CD4-positive, alpha-beta T cell (primary cell): Measurements from ENCODE around the gene CDH13. TPM values are rescaled to one million over a fixed set of nuclear protein-coding genes. Genes with fewer than 3 reads are reported as not detected.

ENCODE experiments used
- ATAC-seq: fragments of 200-7000 bp; cut with Tn5 transposase; one replicate; pipeline ENCODE4 v1.10.0; 2022; ENCODE audit warnings: mild to moderate bottlenecking; ENCODE audit not compliant: poor library complexity
- CTCF ChIA-PET: fragments of 350-600 bp; sonication (Branson Sonifier 250); formaldehyde crosslinking; loops from one replicate; lab custom pipeline; 2021; ENCODE audit warnings: antibody characterized with exemption, inconsistent platforms; lab: Charles Lee
- POLR2A ChIA-PET: fragments of 350-600 bp; sonication (Branson Sonifier 250); formaldehyde crosslinking; loops from one replicate; lab custom pipeline; 2021; ENCODE audit warnings: antibody characterized with exemption, inconsistent platforms; lab: Charles Lee
- DNase-seq, 14 experiments: peaks; one replicate each; pipeline ENCODE4 v3.0.0-alpha.2; 2013 to 2020; ENCODE audit warnings: mixed read lengths in 2 of 14
- H3K27ac ChIP-seq, 2 donors: one replicate each; pipeline versions ENCODE4 v1.5.1 to v1.7.0; 2013; ENCODE audit warnings: low read length in 2 of 2, low read depth in 1 of 2, mild to moderate bottlenecking in 1 of 2
- H3K27me3 ChIP-seq, 2 experiments: 1 replicate in 1 of 2; 2 replicates in 1 of 2; pipeline versions ENCODE4 v1.6.1 to v1.7.0; 2013; ENCODE audit warnings: low read length in 2 of 2, control low read depth in 1 of 2, mild to moderate bottlenecking in 1 of 2, moderate library complexity in 1 of 2; ENCODE audit not compliant: insufficient read depth in 2 of 2, control insufficient read depth in 1 of 2
- H3K36me3 ChIP-seq: one replicate; pipeline ENCODE4 v1.6.1; 2013; ENCODE audit warnings: low read length, control low read depth; ENCODE audit not compliant: insufficient read depth
- H3K4me1 ChIP-seq: one replicate; pipeline ENCODE4 v1.6.1; 2013; ENCODE audit warnings: low read length, control low read depth; ENCODE audit not compliant: insufficient read depth
- H3K4me3 ChIP-seq: one replicate; pipeline ENCODE4 v1.5.1; 2013; ENCODE audit warnings: mild to moderate bottlenecking, low read length, moderate library complexity
- H3K9me3 ChIP-seq, 2 experiments: 1 replicate in 1 of 2; 2 replicates in 1 of 2; pipeline versions ENCODE4 v1.6.1 to v1.7.0; 2013; ENCODE audit warnings: low read length in 2 of 2, mild to moderate bottlenecking in 2 of 2, control low read depth in 1 of 2, moderate library complexity in 1 of 2; ENCODE audit not compliant: control insufficient read depth in 1 of 2, insufficient read depth in 1 of 2
- H3K27ac Mint-ChIP-seq: one replicate; pipeline ENCODE4 v1.8.0; 2020; ENCODE audit warnings: mixed read lengths
- H3K27me3 Mint-ChIP-seq: one replicate; pipeline ENCODE4 v1.8.0; 2021; ENCODE audit warnings: mixed read lengths
- H3K36me3 Mint-ChIP-seq: one replicate; pipeline ENCODE4 v1.8.0; 2021; ENCODE audit warnings: low read depth, mixed read lengths
- H3K4me1 Mint-ChIP-seq: one replicate; pipeline ENCODE4 v1.8.0; 2021; ENCODE audit warnings: low read depth, mixed read lengths
- H3K4me3 Mint-ChIP-seq: one replicate; pipeline ENCODE4 v1.8.0; 2020; ENCODE audit warnings: mild to moderate bottlenecking, mixed read lengths
- H3K9me3 Mint-ChIP-seq: one replicate; pipeline ENCODE4 v1.8.0; 2020; ENCODE audit warnings: mixed read lengths
- intact Hi-C, 2 experiments: fragments of 100-400 bp; cut with DNase I in 1 of 2; cut with micrococcal nuclease in 1 of 2; formaldehyde crosslinking; loops; one replicate each; pipeline versions ENCODE4 v1.15.1 to v1.9.0; 2023 to 2025; cut with DNase I, micrococcal nuclease
- total RNA-seq, 174 experiments: library from RNA in 2 of 174; stranded (reverse) in 2 of 174; gene quantifications; one replicate each; pipeline ENCODE4 v1.2.3 and lab custom pipeline; 2021 to 2026
- TF ChIP-seq, protein P1 (sequence below): fragments of 200-600 bp; IDR thresholded peaks from one replicate; pipeline ENCODE4 v1.8.0; 2022; ENCODE audit warnings: antibody characterized with exemption, mild to moderate bottlenecking

Gene CDH13
- total RNA-seq, 2 experiments from 2014 or later: not detected

DNA sequence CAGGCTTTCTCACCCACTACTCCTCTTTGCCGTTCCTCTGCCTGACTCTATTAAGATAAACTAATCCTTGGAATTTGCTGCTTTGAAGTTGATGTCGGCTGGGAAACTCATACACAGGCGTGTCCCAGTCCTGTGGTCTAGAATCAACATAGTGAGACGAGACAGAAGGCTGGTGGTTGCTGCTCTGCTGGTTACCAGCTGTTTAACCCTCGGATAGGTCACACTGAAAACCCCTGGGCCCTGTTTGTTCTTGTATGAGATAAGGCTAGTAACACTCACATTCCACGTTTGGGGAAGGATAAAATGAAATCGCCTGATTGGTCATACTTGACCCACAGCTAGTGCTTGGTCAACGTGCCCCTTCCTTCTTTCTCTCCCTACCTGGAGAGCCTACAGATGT lies 517.0 kb downstream of the CDH13 start:
- Histone ChIP-seq H3K27me3 (peaks cover 0 to 4% of the 10 kb centered on the region in 2 experiments), H3K27ac (no peak overlapping the region), H3K9me3 (peaks cover 0 to 4% of the 10 kb centered on the region in 2 experiments), H3K4me1 (no peaks in the 10 kb centered on the region), H3K4me3 (no peak overlapping the region), H3K36me3 (no peaks in the 10 kb centered on the region)
- no peak overlapping the region for H3K4me3 Mint-ChIP-seq
- H3K4me1 Mint-ChIP-seq: no peaks in the 10 kb centered on the region
- H3K27me3 Mint-ChIP-seq: no peaks in the 10 kb centered on the region
- intact Hi-C loops: no loop called here
- POLR2A ChIA-PET: no interaction called here
- peaks cover 2% of the 10 kb centered on the region for H3K9me3 Mint-ChIP-seq
- DNase-seq: no peak
- H3K27ac Mint-ChIP-seq: no peak overlapping the region
- TF ChIP-seq, protein P1, sequence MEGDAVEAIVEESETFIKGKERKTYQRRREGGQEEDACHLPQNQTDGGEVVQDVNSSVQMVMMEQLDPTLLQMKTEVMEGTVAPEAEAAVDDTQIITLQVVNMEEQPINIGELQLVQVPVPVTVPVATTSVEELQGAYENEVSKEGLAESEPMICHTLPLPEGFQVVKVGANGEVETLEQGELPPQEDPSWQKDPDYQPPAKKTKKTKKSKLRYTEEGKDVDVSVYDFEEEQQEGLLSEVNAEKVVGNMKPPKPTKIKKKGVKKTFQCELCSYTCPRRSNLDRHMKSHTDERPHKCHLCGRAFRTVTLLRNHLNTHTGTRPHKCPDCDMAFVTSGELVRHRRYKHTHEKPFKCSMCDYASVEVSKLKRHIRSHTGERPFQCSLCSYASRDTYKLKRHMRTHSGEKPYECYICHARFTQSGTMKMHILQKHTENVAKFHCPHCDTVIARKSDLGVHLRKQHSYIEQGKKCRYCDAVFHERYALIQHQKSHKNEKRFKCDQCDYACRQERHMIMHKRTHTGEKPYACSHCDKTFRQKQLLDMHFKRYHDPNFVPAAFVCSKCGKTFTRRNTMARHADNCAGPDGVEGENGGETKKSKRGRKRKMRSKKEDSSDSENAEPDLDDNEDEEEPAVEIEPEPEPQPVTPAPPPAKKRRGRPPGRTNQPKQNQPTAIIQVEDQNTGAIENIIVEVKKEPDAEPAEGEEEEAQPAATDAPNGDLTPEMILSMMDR: no peak
- ATAC-seq: no peak
- no peaks in the 10 kb centered on the region for H3K36me3 Mint-ChIP-seq
- CTCF ChIA-PET: no interaction called here

GRCh38 chr16:83145297-83145696 lies 518.5 kb downstream of the CDH13 start:
- Mint-ChIP-seq H3K4me1 (no peaks in the 10 kb centered on the region), H3K4me3 (no peak overlapping the region), H3K36me3 (no peaks in the 10 kb centered on the region), H3K27me3 (no peaks in the 10 kb centered on the region), H3K27ac (no peak overlapping the region), H3K9me3 (peaks cover 2% of the 10 kb centered on the region)
- Histone ChIP-seq H3K4me3 (no peak overlapping the region), H3K9me3 (peaks cover 0 to 4% of the 10 kb centered on the region in 2 experiments), H3K27ac (no peak overlapping the region), H3K27me3 (peaks cover 0 to 4% of the 10 kb centered on the region in 2 experiments), H3K4me1 (no peaks in the 10 kb centered on the region), H3K36me3 (no peaks in the 10 kb centered on the region)
- POLR2A ChIA-PET: no interaction called here
- intact Hi-C loops: no loop called here
- ATAC-seq: no peak
- CTCF ChIA-PET: no interaction called here
- no peak for DNase-seq
- TF ChIP-seq, protein P1: no peak

- H3K9me3 Mint-ChIP-seq: no peaks in the 10 kb centered on the region
- ChIA-PET CTCF (no interaction called here), POLR2A (no interaction called here)
- Histone ChIP-seq H3K4me3 (no peak overlapping the region), H3K27ac (no peak overlapping the region), H3K4me1 (no peaks in the 10 kb centered on the region), H3K9me3 (peaks cover 0 to 4% of the 10 kb centered on the region in 2 experiments), H3K27me3 (peaks cover 0 to 4% of the 10 kb centered on the region in 2 experiments), H3K36me3 (no peaks in the 10 kb centered on the region)
- ATAC-seq: no peak
- no peaks in the 10 kb centered on the region for H3K27me3 Mint-ChIP-seq
- intact Hi-C loops: no loop called here
- no peak for DNase-seq
- no peaks in the 10 kb centered on the region for H3K36me3 Mint-ChIP-seq
- TF ChIP-seq, protein P1: no peak
- no peak overlapping the region for H3K27ac Mint-ChIP-seq
- H3K4me1 Mint-ChIP-seq: no peaks in the 10 kb centered on the region
- no peak overlapping the region for H3K4me3 Mint-ChIP-seq
These were observed 520.5 kb downstream of the CDH13 start for GRCh38 chr16:83147244-83147643.
